Neural progenitor cell (in vitro differentiated cells): ENCODE results near the gene CROCC2. TPM values are rescaled to one million over a fixed set of nuclear protein-coding genes. Genes with fewer than 3 reads are reported as not detected.

Experiments used
- DNase-seq: peaks from one replicate; pipeline ENCODE4 v3.0.0-alpha.2; 2016; ENCODE audit warnings: low spot score
- H2AFZ ChIP-seq: fragments of 200-600 bp; sonication (generic); replicated peaks from 2 replicates; pipeline ENCODE4 v1.6.1; 2016; ENCODE audit warnings: antibody characterized with exemption
- H3F3A ChIP-seq: fragments of 200-600 bp; sonication (generic); 2 replicates; pipeline ENCODE4 v1.6.1; 2016; ENCODE audit warnings: antibody characterized with exemption, low read depth
- H3K27ac ChIP-seq: fragments of 200-600 bp; sonication (generic); 2 replicates; pipeline ENCODE4 v1.5.1; 2016; ENCODE audit warnings: mild to moderate bottlenecking
- H3K27me3 ChIP-seq: fragments of 200-600 bp; sonication (generic); 2 replicates; pipeline ENCODE4 v1.6.1; 2016; ENCODE audit warnings: mild to moderate bottlenecking, moderate library complexity
- H3K36me3 ChIP-seq: fragments of 200-600 bp; sonication (generic); 2 replicates; pipeline ENCODE4 v1.5.1; 2016
- H3K4me1 ChIP-seq: fragments of 200-600 bp; sonication (generic); 2 replicates; pipeline ENCODE4 v1.6.1; 2016; ENCODE audit warnings: mixed run types
- H3K4me2 ChIP-seq: fragments of 200-600 bp; sonication (generic); 2 replicates; pipeline ENCODE4 v1.6.1; 2016
- H3K4me3 ChIP-seq: fragments of 200-600 bp; sonication (generic); 2 replicates; pipeline ENCODE4 v1.5.1; 2016
- H3K79me2 ChIP-seq: fragments of 200-600 bp; sonication (generic); 2 replicates; pipeline ENCODE4 v1.6.1; 2016; ENCODE audit warnings: low read depth
- H3K9ac ChIP-seq: fragments of 200-600 bp; sonication (generic); 2 replicates; pipeline ENCODE4 v1.6.1; 2016
- H3K9me3 ChIP-seq: fragments of 200-600 bp; sonication (generic); 2 replicates; pipeline ENCODE4 v1.5.1; 2016; ENCODE audit warnings: low read depth
- H4K20me1 ChIP-seq: fragments of 200-600 bp; sonication (generic); 2 replicates; pipeline ENCODE4 v1.6.1; 2016; ENCODE audit warnings: low read depth
- H3K27ac Mint-ChIP-seq: 3 replicates; pipeline ENCODE4 v1.8.0; 2021; ENCODE audit warnings: mixed read lengths
- H3K27me3 Mint-ChIP-seq: 2 replicates; pipeline ENCODE4 v1.8.0; 2022; ENCODE audit warnings: low read depth, mild to moderate bottlenecking, inconsistent platforms, moderate library complexity, mixed read lengths; ENCODE audit not compliant: insufficient read depth
- H3K36me3 Mint-ChIP-seq: 3 replicates; pipeline ENCODE4 v1.8.0; 2021; ENCODE audit warnings: mixed read lengths
- H3K4me1 Mint-ChIP-seq: 3 replicates; pipeline ENCODE4 v1.8.0; 2021; ENCODE audit warnings: mixed read lengths
- H3K4me3 Mint-ChIP-seq: 3 replicates; pipeline ENCODE4 v1.8.0; 2021; ENCODE audit warnings: mild to moderate bottlenecking, moderate library complexity, mixed read lengths
- H3K9me3 Mint-ChIP-seq: 3 replicates; pipeline ENCODE4 v1.8.0; 2020; ENCODE audit warnings: mixed read lengths
- EZH2 ChIP-seq: fragments of 200-600 bp; sonication (generic); IDR thresholded peaks from 2 replicates; pipeline ENCODE4 v1.6.1; 2017; ENCODE audit warnings: antibody characterized with exemption, mild to moderate bottlenecking, moderate library complexity
- EZH2phosphoT487 ChIP-seq: fragments of 200-600 bp; sonication (generic); IDR thresholded peaks from 2 replicates; pipeline ENCODE4 v1.6.1; 2017; ENCODE audit warnings: antibody characterized with exemption
- total RNA-seq: library from RNA; depleted of rRNA; stranded (reverse); fragments of >200 nt; gene quantifications from 2 replicates; pipeline ENCODE4 v1.2.3, GENCODE V29; 2015; ENCODE audit warnings: low replicate concordance
- TF ChIP-seq, protein P1 (sequence below): fragments of 200-600 bp; sonication (generic); IDR thresholded peaks from 2 replicates; pipeline ENCODE4 v1.5.1; 2017; ENCODE audit warnings: antibody characterized with exemption, mild to moderate bottlenecking

The CROCC2 gene
- total RNA-seq, 1 donor from 2014 or later: not detected

DNA sequence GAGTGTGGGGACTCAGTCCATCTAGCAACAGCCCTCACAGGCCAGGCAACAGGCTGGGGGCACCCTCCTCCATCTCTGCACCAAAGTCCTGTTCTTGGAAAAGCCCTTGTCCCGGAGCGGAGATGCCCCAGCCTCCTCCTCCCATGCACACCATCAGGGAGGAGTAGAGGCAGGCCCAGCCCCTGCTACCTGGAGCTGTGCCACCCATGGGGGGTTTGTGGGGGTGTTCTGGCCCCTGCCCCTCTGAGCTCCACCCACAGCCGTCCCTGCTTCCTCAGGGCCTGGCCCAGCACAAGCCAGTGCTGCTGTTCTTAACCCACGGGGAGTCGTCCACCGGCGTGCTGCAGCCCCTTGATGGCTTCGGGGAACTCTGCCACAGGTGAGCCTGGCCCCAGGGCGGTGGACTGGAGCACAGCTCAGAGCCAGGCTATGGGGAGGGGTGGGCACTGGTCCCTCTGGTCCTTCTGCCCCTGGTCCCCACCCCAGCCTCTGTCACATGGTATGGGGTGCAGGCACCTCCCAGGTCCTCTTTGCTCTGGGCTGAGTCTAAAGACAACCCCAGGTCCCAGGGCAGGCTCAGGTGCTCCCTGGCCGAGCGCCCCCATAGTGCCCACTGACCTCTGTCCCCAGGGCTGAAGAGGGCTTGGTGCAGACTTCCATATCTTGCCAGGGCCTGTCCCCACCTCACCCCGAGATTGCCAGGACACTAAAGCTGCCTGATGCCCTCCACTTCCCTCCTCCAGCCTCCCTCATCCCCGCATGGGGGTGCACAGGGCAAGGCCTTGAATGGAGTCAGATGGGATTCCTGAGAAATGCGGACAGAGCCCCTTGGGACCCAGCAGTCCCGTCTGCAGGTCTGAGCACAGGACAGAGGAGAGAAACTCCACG is 34.8 kb upstream of the CROCC2 start:
- Histone ChIP-seq H3K27me3 (no peaks in the 10 kb centered on the region), H2AFZ (no peak overlapping the region), H3F3A (no peaks in the 10 kb centered on the region), H3K79me2 (no peaks in the 10 kb centered on the region), H3K9me3 (no peaks in the 10 kb centered on the region), H3K27ac (no peak overlapping the region), H3K9ac (no peak overlapping the region), H3K4me3 (no peak overlapping the region), H4K20me1 (no peaks in the 10 kb centered on the region), H3K36me3 (no peaks in the 10 kb centered on the region), H3K4me1 (no peaks in the 10 kb centered on the region), H3K4me2 (no peak overlapping the region)
- H3K9me3 Mint-ChIP-seq: no peaks in the 10 kb centered on the region
- peaks cover 10% of the 10 kb centered on the region for H3K4me1 Mint-ChIP-seq
- H3K4me3 Mint-ChIP-seq: no peak overlapping the region
- H3K36me3 Mint-ChIP-seq: no peaks in the 10 kb centered on the region
- H3K27ac Mint-ChIP-seq: peak overlapping the region; percentile 93
- no peaks in the 10 kb centered on the region for H3K27me3 Mint-ChIP-seq
- TF ChIP-seq EZH2phosphoT487 (no peak), EZH2 (no peak)
- TF ChIP-seq, protein P1, sequence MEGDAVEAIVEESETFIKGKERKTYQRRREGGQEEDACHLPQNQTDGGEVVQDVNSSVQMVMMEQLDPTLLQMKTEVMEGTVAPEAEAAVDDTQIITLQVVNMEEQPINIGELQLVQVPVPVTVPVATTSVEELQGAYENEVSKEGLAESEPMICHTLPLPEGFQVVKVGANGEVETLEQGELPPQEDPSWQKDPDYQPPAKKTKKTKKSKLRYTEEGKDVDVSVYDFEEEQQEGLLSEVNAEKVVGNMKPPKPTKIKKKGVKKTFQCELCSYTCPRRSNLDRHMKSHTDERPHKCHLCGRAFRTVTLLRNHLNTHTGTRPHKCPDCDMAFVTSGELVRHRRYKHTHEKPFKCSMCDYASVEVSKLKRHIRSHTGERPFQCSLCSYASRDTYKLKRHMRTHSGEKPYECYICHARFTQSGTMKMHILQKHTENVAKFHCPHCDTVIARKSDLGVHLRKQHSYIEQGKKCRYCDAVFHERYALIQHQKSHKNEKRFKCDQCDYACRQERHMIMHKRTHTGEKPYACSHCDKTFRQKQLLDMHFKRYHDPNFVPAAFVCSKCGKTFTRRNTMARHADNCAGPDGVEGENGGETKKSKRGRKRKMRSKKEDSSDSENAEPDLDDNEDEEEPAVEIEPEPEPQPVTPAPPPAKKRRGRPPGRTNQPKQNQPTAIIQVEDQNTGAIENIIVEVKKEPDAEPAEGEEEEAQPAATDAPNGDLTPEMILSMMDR: no peak
- DNase-seq: no peak

DNA sequence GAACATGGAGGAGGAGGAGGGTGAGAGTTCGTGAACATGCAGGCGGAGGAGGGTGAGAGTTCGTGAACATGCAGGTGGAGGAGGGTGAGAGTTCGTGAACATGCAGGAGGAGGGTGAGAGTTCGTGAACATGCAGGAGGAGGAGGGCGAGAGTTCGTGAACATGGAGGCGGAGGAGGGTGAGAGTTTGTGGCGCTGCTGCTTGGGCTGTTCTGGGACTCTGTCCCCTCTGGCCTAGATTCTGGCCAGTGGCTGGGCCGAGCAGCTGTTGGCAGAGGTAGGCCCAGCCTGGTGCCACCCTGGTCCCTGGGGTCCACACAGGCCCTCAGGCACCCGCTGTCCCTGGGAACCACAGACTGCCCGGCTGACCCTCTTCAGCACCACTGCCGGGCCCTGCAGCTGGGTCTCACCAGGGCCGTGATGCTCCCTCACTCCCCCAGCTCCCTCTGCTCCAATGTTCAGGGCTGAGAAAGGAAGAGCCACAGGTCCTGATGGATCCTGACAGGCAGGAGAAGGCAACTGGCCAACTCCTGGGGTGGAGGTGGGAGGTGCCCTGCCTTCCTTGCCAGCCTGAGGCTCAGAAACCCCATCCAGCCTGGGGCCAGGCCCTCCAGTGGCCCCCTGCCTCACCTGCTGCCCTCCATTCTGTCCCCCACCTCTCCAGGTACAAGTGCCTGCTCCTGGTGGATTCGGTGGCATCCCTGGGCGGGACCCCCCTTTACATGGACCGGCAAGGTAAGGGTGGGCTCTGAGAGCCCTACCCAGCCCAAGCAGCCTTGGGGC is 33.6 kb upstream of the CROCC2 start:
- Mint-ChIP-seq H3K4me3 (no peak overlapping the region), H3K4me1 (peaks cover 10% of the 10 kb centered on the region), H3K27me3 (no peaks in the 10 kb centered on the region), H3K27ac (no peak overlapping the region), H3K9me3 (no peaks in the 10 kb centered on the region), H3K36me3 (no peaks in the 10 kb centered on the region)
- no peaks in the 10 kb centered on the region for H3K4me1 ChIP-seq
- no peak for DNase-seq
- TF ChIP-seq EZH2: no peak
- no peak for TF ChIP-seq EZH2phosphoT487
- TF ChIP-seq, protein P1: no peak
- H3K4me3 ChIP-seq: no peak overlapping the region
- H3K27ac ChIP-seq: no peak overlapping the region
- H3F3A ChIP-seq: no peaks in the 10 kb centered on the region
- no peaks in the 10 kb centered on the region for H3K9me3 ChIP-seq
- H3K9ac ChIP-seq: no peak overlapping the region
- H4K20me1 ChIP-seq: no peaks in the 10 kb centered on the region
- no peaks in the 10 kb centered on the region for H3K27me3 ChIP-seq
- H3K4me2 ChIP-seq: no peak overlapping the region
- no peak overlapping the region for H2AFZ ChIP-seq
- H3K79me2 ChIP-seq: no peaks in the 10 kb centered on the region
- H3K36me3 ChIP-seq: no peaks in the 10 kb centered on the region

DNA sequence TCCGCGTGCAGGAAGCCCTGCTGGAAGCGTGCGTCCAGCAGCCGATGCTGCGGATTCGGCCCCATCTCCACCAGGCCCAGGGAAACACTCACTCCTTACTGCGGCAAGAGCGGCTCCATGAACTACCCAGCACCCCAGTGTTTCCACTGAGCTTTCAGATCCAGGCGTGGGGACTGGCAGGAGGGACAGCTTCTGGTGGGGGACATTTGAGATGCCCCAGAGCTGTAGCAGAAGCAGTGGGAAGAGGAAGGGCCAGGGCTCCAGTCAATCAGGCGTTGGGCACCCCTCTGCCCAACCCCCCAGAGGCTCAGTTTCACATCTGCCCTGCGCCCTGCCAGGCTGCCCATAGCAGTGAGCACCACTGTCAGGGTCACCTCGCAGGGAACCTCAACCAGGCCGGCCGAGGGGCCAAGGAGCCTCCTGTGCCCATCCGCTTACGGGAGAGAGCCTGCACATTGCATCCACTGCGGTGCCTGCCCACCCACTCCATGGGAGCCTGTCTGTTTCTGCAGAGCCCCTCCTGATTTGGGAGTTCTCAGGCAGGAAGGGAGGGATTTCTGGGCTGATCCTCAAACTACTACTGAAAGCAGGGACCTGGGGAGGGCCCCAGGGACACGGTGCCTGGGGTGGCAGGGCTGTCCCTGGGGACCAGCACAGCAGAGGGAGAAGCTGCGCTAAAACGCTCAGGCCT is 32.9 kb upstream of the CROCC2 start:
- no peaks in the 10 kb centered on the region for H3K9me3 ChIP-seq
- H3K4me1 ChIP-seq: no peaks in the 10 kb centered on the region
- H3K36me3 ChIP-seq: no peaks in the 10 kb centered on the region
- no peaks in the 10 kb centered on the region for H3K9me3 Mint-ChIP-seq
- H3K27ac Mint-ChIP-seq: no peak overlapping the region
- H3K4me1 Mint-ChIP-seq: peaks cover 3% of the 10 kb centered on the region
- H3K4me3 Mint-ChIP-seq: no peak overlapping the region
- H3K36me3 Mint-ChIP-seq: no peaks in the 10 kb centered on the region
- H3K4me2 ChIP-seq: no peak overlapping the region
- no peak for DNase-seq
- no peaks in the 10 kb centered on the region for H4K20me1 ChIP-seq
- no peaks in the 10 kb centered on the region for H3K27me3 Mint-ChIP-seq
- H2AFZ ChIP-seq: no peak overlapping the region
- no peaks in the 10 kb centered on the region for H3K27me3 ChIP-seq
- no peak overlapping the region for H3K27ac ChIP-seq
- TF ChIP-seq, protein P1: no peak
- no peak for TF ChIP-seq EZH2
- TF ChIP-seq EZH2phosphoT487: no peak
- no peak overlapping the region for H3K4me3 ChIP-seq
- no peaks in the 10 kb centered on the region for H3K79me2 ChIP-seq
- no peak overlapping the region for H3K9ac ChIP-seq
- H3F3A ChIP-seq: no peaks in the 10 kb centered on the region
